Measurements from ENCODE around the gene RNF224. TPM values are rescaled to one million over a fixed set of nuclear protein-coding genes. Genes with fewer than 3 reads are reported as not detected.
A peak's percentile ranks its signal among the peaks of the same experiment; 100 is the strongest.

Gene RNF224
- total and polyA plus RNA-seq, 2 of the 13 experiments (the other 11 are each of a cell fraction or from before 2014, with no cell fraction given), result 0.09 TPM; not detected in 1

DNA sequence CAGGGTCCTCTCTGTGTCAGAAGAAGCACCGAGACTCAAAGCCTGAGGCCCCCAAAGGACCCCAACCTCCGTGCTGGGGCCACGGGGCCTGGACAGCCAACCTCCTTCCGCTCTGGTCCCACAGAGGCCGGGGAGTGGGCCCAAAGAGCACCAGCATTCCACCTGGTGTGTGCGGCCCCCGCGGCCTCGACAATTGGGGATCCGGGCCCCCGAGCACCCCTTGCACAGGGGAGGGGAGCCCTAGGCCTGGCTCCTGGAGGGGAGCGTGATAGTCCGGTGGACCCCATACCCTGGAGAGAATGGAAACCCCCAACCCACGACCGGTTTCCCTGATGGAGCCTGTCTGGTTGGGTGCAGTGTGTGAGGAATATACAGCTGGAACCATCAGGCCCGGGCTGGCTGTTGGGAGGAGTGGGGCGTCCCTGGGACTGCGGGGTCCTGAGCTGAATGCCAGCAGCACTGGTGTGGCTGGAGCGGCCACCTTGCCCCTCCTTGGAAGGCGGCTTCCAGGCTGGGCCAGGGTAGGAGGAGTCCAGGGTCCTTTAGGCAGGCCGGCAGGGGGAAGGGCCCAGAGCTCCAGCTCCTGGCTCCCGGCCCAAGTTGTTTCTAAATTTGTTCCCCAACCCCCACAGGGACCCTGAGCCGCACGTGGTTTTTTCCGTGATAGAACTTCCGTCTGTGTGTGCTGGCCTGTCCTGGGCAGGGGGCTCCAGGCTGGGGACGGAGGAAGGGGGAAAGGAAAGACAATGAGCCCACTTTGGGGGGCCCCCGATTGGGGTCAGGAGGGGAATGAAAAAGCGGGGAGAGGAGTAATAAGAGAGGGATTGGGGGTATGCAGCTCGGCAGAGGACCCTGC is 49.4 kb downstream of the RNF224 start (continued):
- TF ChIP-seq, protein P1, sequence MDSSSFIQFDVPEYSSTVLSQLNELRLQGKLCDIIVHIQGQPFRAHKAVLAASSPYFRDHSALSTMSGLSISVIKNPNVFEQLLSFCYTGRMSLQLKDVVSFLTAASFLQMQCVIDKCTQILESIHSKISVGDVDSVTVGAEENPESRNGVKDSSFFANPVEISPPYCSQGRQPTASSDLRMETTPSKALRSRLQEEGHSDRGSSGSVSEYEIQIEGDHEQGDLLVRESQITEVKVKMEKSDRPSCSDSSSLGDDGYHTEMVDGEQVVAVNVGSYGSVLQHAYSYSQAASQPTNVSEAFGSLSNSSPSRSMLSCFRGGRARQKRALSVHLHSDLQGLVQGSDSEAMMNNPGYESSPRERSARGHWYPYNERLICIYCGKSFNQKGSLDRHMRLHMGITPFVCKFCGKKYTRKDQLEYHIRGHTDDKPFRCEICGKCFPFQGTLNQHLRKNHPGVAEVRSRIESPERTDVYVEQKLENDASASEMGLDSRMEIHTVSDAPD (CRISPR knock-in tag; IDR thresholded peaks at IDR 0.05), result no peak
- TF ChIP-seq, protein P2, sequence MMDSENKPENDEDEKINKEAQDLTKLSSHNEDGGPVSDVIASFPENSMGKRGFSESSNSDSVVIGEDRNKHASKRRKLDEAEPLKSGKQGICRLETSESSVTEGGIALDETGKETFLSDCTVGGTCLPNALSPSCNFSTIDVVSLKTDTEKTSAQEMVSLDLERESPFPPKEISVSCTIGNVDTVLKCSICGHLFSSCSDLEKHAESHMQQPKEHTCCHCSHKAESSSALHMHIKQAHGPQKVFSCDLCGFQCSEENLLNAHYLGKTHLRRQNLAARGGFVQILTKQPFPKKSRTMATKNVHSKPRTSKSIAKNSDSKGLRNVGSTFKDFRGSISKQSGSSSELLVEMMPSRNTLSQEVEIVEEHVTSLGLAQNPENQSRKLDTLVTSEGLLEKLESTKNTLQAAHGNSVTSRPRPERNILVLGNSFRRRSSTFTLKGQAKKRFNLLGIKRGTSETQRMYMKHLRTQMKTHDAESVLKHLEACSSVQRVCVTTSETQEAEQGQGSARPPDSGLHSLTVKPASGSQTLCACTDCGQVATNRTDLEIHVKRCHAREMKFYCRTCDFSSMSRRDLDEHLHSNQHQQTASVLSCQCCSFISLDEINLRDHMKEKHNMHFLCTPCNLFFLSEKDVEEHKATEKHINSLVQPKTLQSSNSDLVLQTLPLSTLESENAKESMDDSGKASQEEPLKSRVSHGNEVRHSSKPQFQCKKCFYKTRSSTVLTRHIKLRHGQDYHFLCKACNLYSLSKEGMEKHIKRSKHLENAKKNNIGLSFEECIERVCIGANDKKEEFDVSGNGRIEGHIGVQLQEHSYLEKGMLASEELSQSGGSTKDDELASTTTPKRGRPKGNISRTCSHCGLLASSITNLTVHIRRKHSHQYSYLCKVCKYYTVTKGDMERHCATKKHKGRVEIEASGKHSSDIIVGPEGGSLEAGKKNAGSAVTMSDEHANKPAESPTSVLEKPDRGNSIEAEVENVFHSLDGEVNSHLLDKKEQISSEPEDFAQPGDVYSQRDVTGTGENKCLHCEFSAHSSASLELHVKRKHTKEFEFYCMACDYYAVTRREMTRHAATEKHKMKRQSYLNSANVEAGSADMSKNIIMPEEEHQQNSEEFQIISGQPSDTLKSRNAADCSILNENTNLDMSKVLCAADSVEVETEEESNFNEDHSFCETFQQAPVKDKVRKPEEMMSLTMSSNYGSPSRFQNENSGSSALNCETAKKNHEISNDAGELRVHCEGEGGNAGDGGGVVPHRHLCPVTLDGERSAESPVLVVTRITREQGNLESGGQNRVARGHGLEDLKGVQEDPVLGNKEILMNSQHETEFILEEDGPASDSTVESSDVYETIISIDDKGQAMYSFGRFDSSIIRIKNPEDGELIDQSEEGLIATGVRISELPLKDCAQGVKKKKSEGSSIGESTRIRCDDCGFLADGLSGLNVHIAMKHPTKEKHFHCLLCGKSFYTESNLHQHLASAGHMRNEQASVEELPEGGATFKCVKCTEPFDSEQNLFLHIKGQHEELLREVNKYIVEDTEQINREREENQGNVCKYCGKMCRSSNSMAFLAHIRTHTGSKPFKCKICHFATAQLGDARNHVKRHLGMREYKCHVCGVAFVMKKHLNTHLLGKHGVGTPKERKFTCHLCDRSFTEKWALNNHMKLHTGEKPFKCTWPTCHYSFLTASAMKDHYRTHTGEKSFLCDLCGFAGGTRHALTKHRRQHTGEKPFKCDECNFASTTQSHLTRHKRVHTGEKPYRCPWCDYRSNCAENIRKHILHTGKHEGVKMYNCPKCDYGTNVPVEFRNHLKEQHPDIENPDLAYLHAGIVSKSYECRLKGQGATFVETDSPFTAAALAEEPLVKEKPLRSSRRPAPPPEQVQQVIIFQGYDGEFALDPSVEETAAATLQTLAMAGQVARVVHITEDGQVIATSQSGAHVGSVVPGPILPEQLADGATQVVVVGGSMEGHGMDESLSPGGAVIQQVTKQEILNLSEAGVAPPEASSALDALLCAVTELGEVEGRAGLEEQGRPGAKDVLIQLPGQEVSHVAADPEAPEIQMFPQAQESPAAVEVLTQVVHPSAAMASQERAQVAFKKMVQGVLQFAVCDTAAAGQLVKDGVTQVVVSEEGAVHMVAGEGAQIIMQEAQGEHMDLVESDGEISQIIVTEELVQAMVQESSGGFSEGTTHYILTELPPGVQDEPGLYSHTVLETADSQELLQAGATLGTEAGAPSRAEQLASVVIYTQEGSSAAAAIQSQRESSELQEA (CRISPR knock-in tag; IDR thresholded peaks at IDR 0.05; ENCODE audit: not compliant biosample characterization), result no peak
- TF ChIP-seq SMC3 (IDR thresholded peaks at IDR 0.05; ENCODE audit: low read length) (no peak), CHD4 (IDR thresholded peaks at IDR 0.05; ENCODE audit: borderline replicate concordance, low read length) (no peak), SNAI1 (CRISPR knock-in tag; IDR thresholded peaks at IDR 0.05; ENCODE audit: borderline replicate concordance) (0 out of 2 replicates have a peak, but pooled peaks have one; percentile 55), ZNF747 (CRISPR knock-in tag; IDR thresholded peaks at IDR 0.05; ENCODE audit: borderline replicate concordance) (peak; percentile 19; the same call in 1 of the 2 replicates), ARNT (IDR thresholded peaks at IDR 0.05) (no peak), NR2F2 (IDR thresholded peaks at IDR 0.05; ENCODE audit: borderline replicate concordance, low read depth) (no peak), ADNP (CRISPR knock-in tag; IDR thresholded peaks at IDR 0.05) (no peak), RARG (CRISPR knock-in tag; IDR thresholded peaks at IDR 0.05; ENCODE audit: low read depth) (no peak), ARNT2 (CRISPR knock-in tag; IDR thresholded peaks at IDR 0.05; ENCODE audit: low read depth) (0 out of 2 replicates have a peak, but pooled peaks have one; percentile 29), ZNF569 (CRISPR knock-in tag; IDR thresholded peaks at IDR 0.05; ENCODE audit: borderline replicate concordance) (no peak), TP53 (CRISPR knock-in tag; conservative IDR thresholded peaks at IDR 0.05) (no peak)
- TF ChIP-seq, protein P3, sequence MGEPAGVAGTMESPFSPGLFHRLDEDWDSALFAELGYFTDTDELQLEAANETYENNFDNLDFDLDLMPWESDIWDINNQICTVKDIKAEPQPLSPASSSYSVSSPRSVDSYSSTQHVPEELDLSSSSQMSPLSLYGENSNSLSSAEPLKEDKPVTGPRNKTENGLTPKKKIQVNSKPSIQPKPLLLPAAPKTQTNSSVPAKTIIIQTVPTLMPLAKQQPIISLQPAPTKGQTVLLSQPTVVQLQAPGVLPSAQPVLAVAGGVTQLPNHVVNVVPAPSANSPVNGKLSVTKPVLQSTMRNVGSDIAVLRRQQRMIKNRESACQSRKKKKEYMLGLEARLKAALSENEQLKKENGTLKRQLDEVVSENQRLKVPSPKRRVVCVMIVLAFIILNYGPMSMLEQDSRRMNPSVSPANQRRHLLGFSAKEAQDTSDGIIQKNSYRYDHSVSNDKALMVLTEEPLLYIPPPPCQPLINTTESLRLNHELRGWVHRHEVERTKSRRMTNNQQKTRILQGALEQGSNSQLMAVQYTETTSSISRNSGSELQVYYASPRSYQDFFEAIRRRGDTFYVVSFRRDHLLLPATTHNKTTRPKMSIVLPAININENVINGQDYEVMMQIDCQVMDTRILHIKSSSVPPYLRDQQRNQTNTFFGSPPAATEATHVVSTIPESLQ (CRISPR knock-in tag; conservative IDR thresholded peaks at IDR 0.05), result no peak
- TF ChIP-seq, protein P4, sequence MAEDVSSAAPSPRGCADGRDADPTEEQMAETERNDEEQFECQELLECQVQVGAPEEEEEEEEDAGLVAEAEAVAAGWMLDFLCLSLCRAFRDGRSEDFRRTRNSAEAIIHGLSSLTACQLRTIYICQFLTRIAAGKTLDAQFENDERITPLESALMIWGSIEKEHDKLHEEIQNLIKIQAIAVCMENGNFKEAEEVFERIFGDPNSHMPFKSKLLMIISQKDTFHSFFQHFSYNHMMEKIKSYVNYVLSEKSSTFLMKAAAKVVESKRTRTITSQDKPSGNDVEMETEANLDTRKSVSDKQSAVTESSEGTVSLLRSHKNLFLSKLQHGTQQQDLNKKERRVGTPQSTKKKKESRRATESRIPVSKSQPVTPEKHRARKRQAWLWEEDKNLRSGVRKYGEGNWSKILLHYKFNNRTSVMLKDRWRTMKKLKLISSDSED (CRISPR knock-in tag; IDR thresholded peaks at IDR 0.05), result no peak
